SK-N-SH (cell line): ENCODE data around the gene HUWE1.

ENCODE experiments used
- CTCF ChIP-seq: fragments of 200-600 bp; sonication (generic); IDR thresholded peaks from 2 replicates; pipeline ENCODE4 v1.6.1; 2017; ENCODE audit warnings: antibody characterized with exemption, mild to moderate bottlenecking, moderate library complexity
- EZH2phosphoT487 ChIP-seq: fragments of 200-600 bp; sonication (generic); IDR thresholded peaks from 2 replicates; pipeline ENCODE4 v1.6.1; 2017; ENCODE audit warnings: low read depth, mixed run types, mild to moderate bottlenecking, antibody characterized with exemption, moderate library complexity, borderline replicate concordance
- JUND ChIP-seq: IDR thresholded peaks from 2 replicates; pipeline ENCODE4 v1.4.0; 2012
- MAX ChIP-seq: IDR thresholded peaks from 2 replicates; pipeline ENCODE4 v1.4.0; 2012; ENCODE audit warnings: low read depth
- RAD21 ChIP-seq: IDR thresholded peaks from 2 replicates; pipeline ENCODE4 v1.6.1; 2012; ENCODE audit warnings: mild to moderate bottlenecking, low read length
- REST ChIP-seq: IDR thresholded peaks from 2 replicates; pipeline ENCODE4 v1.6.1; 2012; ENCODE audit warnings: mild to moderate bottlenecking, low read depth, low read length, moderate library complexity
- RXRA ChIP-seq: IDR thresholded peaks from 2 replicates; pipeline ENCODE4 v1.4.0; 2012; ENCODE audit warnings: low read depth, mild to moderate bottlenecking, borderline replicate concordance
- TAF1 ChIP-seq: IDR thresholded peaks from 2 replicates; pipeline ENCODE4 v1.6.1; 2012; ENCODE audit warnings: low read depth, mild to moderate bottlenecking, low read length, moderate library complexity, borderline replicate concordance
- USF2 ChIP-seq: fragments of 150-350 bp; IDR thresholded peaks from 2 replicates; pipeline ENCODE4 v1.6.1; 2017; ENCODE audit warnings: antibody characterized with exemption, low read length, low read depth, borderline replicate concordance

GRCh38 chrX:53631156-53631555 lies 55.4 kb downstream of the HUWE1 start:
- TF ChIP-seq CTCF (no peak), USF2 (no peak), MAX (no peak), EZH2phosphoT487 (no peak), RAD21 (no peak), REST (no peak), RXRA (no peak), TAF1 (no peak), JUND (no peak)
